Left lung (tissue), 10 donors: Measurements from ENCODE around the gene ZNF221. TPM values are rescaled to one million over a fixed set of nuclear protein-coding genes. Genes with fewer than 3 reads are reported as not detected.

ENCODE experiments used
- ATAC-seq: fragments of 200-7000 bp; cut with Tn5 transposase; one replicate; pipeline ENCODE4 v1.9.1; 2020; ENCODE audit warnings: moderate library complexity
- DNase-seq, 4 donors: peaks; one replicate each; pipeline ENCODE4 v3.0.0-alpha.2; 2013 to 2020
- H3K27ac ChIP-seq, 2 donors: fragments of 200-600 bp; sonication (generic) in 1 of 2; one replicate each; pipeline versions ENCODE4 v1.5.0 to v1.8.0; 2020 to 2021
- H3K27me3 ChIP-seq, 2 donors: fragments of 200-600 bp; sonication (generic) in 1 of 2; one replicate each; pipeline versions ENCODE4 v1.5.0 to v1.8.0; 2020 to 2021
- H3K36me3 ChIP-seq, 2 donors: fragments of 200-600 bp; sonication (generic) in 1 of 2; one replicate each; pipeline versions ENCODE4 v1.5.0 to v1.8.0; 2020 to 2021
- H3K4me1 ChIP-seq, 2 donors: fragments of 200-600 bp; one replicate each; pipeline ENCODE4 v1.8.0; 2021
- H3K4me3 ChIP-seq, 2 donors: fragments of 200-600 bp; sonication (generic) in 1 of 2; one replicate each; pipeline versions ENCODE4 v1.5.0 to v1.8.0; 2020 to 2021; ENCODE audit warnings: mild to moderate bottlenecking in 1 of 2
- H3K9me3 ChIP-seq, 2 donors: fragments of 200-600 bp; sonication (generic) in 1 of 2; one replicate each; pipeline versions ENCODE4 v1.5.0 to v1.8.0; 2020 to 2021
- CTCF ChIP-seq, 2 donors: fragments of 200-600 bp; sonication (generic) in 1 of 2; IDR thresholded peaks; one replicate each; pipeline versions ENCODE4 v1.5.0 to v1.8.0; 2021; ENCODE audit warnings: antibody characterized with exemption in 2 of 2
- intact Hi-C, 2 donors: fragments of 100-400 bp; cut with DNase I; formaldehyde crosslinking; loops; one replicate each; pipeline versions ENCODE4 v1.11.2 to v1.14.2; 2022
- polyA plus RNA-seq, 6 donors: library from polyadenylated mRNA; unstranded; fragments of 120-200 nt; gene quantifications; one replicate each; pipeline ENCODE4 v1.2.1, GENCODE V29; 2013; ENCODE audit not compliant: insufficient read length in 6 of 6
- total RNA-seq, 2 donors: library from RNA; stranded (reverse); fragmentation: NEBNext Ultra II Directional; extraction: Animal tissue kit (Norgen Biotek cat#: 25700); gene quantifications; one replicate each; pipeline ENCODE4 v1.2.1, GENCODE V29; 2021
- donor health status: DM: no; HTN: yes; CAD: no.
- donor health status: DM: no; HTN: no; CAD: no.

ZNF221 gene
- total and polyA plus RNA-seq, 8 donors = 4.3 to 11.9 (median 9.3) TPM

DNA sequence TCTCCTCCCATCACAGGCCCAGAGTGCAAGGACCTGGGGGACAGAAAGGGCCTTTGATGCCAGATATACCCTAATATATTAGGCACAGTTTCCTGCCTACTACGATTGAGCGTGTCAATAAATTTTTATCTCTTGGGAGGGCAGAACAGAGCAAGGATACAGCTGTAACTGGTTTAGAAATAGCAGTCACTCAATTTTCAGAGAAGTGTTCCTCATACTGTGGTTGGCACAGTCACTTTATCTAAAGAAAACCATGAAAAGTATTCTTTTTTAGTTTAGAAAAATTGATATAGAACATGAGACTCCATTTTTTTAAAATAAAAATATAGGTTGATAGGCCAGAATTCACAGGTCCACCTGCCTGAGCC lies 32.5 kb downstream of the ZNF221 start:
- H3K27ac ChIP-seq = no peak overlapping the region
- DNase-seq = no peak
- H3K27me3 ChIP-seq = no peaks in the 10 kb centered on the region
- peak overlapping the region; percentile 71 to 77 for H3K4me3 ChIP-seq
- intact Hi-C loops = no loop called here
- H3K9me3 ChIP-seq = peaks cover 0 to 49% of the 10 kb centered on the region in 2 donors
- H3K36me3 ChIP-seq = peaks cover 0 to 7% of the 10 kb centered on the region in 2 donors
- peaks cover 0 to 15% of the 10 kb centered on the region in 2 donors for H3K4me1 ChIP-seq
- no peak for ATAC-seq
- TF ChIP-seq CTCF (IDR thresholded peaks at IDR 0.05) = no peak

DNA sequence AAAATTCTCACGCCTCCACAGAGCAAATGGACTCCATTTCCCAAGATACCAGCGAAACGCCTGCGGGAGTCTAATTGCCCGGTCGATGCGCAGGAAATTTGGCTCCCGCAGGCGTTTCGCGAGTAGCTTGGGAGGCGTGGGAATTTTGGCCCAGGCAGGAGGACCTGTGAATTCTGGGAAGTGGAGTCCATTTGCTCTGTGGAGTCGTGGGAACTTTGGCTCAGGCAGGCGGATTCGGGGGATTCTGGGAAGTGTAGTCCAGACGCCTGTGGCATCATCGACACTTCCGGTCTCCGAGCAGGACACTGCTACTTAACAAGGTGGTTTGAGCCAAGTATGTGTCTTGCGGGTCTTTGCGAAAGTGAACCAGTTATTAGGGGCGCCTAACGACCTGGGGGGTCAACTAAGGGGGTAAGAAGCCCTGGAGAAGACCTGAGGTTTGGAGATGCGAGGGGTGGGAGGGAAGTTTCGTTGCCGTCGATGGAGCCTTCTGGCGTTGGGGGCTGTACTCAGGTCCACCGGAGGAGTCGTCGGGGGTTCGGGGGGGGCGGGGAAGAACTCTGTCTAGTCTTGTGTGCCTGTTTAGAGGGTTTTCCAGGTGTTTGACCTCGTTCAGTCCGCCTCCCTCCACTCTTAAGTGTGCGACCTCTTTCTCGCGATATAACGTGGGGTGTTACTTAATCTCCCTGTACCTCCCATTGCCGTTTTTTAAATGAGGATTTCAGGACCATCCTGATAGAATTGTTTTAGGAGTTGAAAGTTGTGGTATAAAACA lies 33.1 kb downstream of the ZNF221 start, which contains the start of gene ZNF155:
Gene ZNF155 (plus strand): TSS at position 277 of the 775 bp plus-strand sequence. CDS start 4,356 bp downstream, outside the sequence.
- intact Hi-C loops = no loop called here
- peak; percentile 90 to 96 (median 92) for DNase-seq

DNA sequence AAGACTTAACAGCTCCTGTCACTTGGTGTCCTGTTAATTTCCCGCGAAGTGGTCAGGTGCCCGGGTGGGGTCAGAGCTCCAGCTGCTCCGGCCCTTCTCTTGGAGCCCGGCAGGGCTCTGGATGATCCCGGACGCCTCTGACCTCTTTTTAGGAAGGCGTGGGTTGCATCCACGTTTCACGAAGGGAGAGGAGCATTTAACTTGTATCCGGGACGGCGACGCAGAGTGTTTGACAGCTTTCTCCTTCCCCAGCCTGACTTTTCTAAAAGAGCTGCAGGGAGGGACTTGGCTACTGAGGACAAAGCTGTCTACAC lies 33.6 kb downstream of the ZNF221 start:
- intact Hi-C loops = no loop called here
- peak overlapping the region; percentile 71 to 77 for H3K4me3 ChIP-seq
- H3K27me3 ChIP-seq = no peaks in the 10 kb centered on the region
- ATAC-seq (peak; percentile 65), DNase-seq (peak in 2 of 4 donors; percentile 38 to 64)
- TF ChIP-seq CTCF (IDR thresholded peaks at IDR 0.05) = no peak
- H3K4me1 ChIP-seq = peaks cover 0 to 15% of the 10 kb centered on the region in 2 donors
- H3K36me3 ChIP-seq = peaks cover 0 to 18% of the 10 kb centered on the region in 2 donors
- peak overlapping the region; percentile 50 to 53 for H3K27ac ChIP-seq
- H3K9me3 ChIP-seq = peaks cover 0 to 38% of the 10 kb centered on the region in 2 donors

More for the DNA sequence above, 33.1 kb downstream of the ZNF221 start, which contains the start of gene ZNF155:
- H3K4me1 ChIP-seq = peaks cover 0 to 15% of the 10 kb centered on the region in 2 donors
- peak; percentile 100 for ATAC-seq
- no peak for TF ChIP-seq CTCF (IDR thresholded peaks at IDR 0.05)
- peak within 1 kb of the TSS; percentile 50 to 53 for H3K27ac ChIP-seq
- peaks cover 0 to 43% of the 10 kb centered on the region in 2 donors for H3K9me3 ChIP-seq
- H3K36me3 ChIP-seq = peaks cover 0 to 13% of the 10 kb centered on the region in 2 donors
- H3K27me3 ChIP-seq = no peaks in the 10 kb centered on the region
- peak within 1 kb of the TSS; percentile 71 to 77 for H3K4me3 ChIP-seq

DNA sequence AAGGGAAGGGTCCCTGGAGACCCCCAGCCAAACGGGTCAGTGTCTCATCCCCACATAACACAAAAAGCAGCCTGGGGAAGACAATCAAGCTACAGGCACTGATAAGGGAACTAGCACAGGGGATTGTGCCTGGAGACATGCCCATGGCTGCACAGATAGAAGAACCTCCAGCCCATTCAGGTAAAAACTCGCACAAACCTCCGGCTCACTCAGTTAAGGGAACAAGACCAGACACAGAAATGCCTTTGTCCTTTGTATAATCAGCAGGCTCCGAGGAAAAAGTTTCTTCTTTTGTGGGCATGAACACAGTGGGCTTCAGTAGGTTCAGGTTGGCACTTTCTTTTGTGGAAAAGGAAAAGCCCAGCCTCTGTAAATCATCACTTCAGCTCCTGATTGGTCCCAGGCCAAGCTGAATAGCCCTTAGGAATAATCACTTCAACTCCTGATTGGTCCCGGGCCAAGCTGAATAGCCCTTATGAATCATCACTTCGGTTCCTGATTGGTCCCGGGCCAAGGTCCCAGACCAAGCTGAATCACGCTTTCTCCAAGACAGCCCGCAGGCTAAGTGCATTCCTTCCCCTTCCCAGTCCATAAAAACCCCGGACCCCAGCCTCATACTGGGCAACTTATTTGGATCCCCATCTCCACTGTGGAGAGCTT lies 46.7 kb downstream of the ZNF221 start:
- DNase-seq (no peak), ATAC-seq (no peak)
- no peak overlapping the region for H3K27ac ChIP-seq
- intact Hi-C loops = no loop called here
- peaks cover 0 to 42% of the 10 kb centered on the region in 2 donors for H3K9me3 ChIP-seq
- H3K4me1 ChIP-seq = peaks cover 3 to 6% of the 10 kb centered on the region in 2 donors
- H3K4me3 ChIP-seq = no peak overlapping the region
- peaks cover 0 to 51% of the 10 kb centered on the region in 2 donors for H3K36me3 ChIP-seq
- no peaks in the 10 kb centered on the region for H3K27me3 ChIP-seq
- TF ChIP-seq CTCF (IDR thresholded peaks at IDR 0.05) = no peak

- Histone ChIP-seq H3K27ac (peak overlapping the region; percentile 27 to 74), H3K27me3 (no peaks in the 10 kb centered on the region), H3K9me3 (peaks cover 0 to 31% of the 10 kb centered on the region in 2 donors), H3K4me3 (peak overlapping the region; percentile 65 to 67), H3K36me3 (peaks cover 0 to 14% of the 10 kb centered on the region in 2 donors), H3K4me1 (peaks cover 3 to 35% of the 10 kb centered on the region in 2 donors)
- ATAC-seq (no peak), DNase-seq (peak in 2 of 4 donors; percentile 3 to 5)
- no peak for TF ChIP-seq CTCF (IDR thresholded peaks at IDR 0.05)
- intact Hi-C loops = no loop called here
Measured at GRCh38 chr19:44002212-44002565, 51.2 kb downstream of the ZNF221 start.
